Fibroblast of the aortic adventitia (primary cell): Measurements from ENCODE around the gene ATXN7L3. TPM values are rescaled to one million over a fixed set of nuclear protein-coding genes. Genes with fewer than 3 reads are reported as not detected.
"Not testable (repeated sequence)": the region's sequence is repeated elsewhere in the genome, so short reads cannot be mapped to it uniquely, and the experiment has no call there.

Experiments
- DNase-seq: peaks from one replicate; pipeline ENCODE4 v3.0.0-alpha.2; 2010; ENCODE audit warnings: low read depth
- H3K4me3 ChIP-seq: 2 replicates; pipeline ENCODE4 v1.5.1; 2011; ENCODE audit warnings: low read depth, mild to moderate bottlenecking, control low read depth, low read length, moderate library complexity
- total RNA-seq: library from RNA; depleted of rRNA; stranded (reverse); fragments of >200 nt; gene quantifications from 2 replicates; pipeline ENCODE4 v1.2.3, GENCODE V29; 2012; ENCODE audit warnings: low replicate concordance
- TF ChIP-seq, protein P1 (sequence below): IDR thresholded peaks from 2 replicates; pipeline ENCODE4 v1.5.1; 2011; ENCODE audit warnings: mild to moderate bottlenecking, low read length, control low read depth, inconsistent platforms; ENCODE audit not compliant: insufficient read depth

Gene ATXN7L3
- total RNA-seq, result 36.6 and 108 TPM in 2 replicates

DNA sequence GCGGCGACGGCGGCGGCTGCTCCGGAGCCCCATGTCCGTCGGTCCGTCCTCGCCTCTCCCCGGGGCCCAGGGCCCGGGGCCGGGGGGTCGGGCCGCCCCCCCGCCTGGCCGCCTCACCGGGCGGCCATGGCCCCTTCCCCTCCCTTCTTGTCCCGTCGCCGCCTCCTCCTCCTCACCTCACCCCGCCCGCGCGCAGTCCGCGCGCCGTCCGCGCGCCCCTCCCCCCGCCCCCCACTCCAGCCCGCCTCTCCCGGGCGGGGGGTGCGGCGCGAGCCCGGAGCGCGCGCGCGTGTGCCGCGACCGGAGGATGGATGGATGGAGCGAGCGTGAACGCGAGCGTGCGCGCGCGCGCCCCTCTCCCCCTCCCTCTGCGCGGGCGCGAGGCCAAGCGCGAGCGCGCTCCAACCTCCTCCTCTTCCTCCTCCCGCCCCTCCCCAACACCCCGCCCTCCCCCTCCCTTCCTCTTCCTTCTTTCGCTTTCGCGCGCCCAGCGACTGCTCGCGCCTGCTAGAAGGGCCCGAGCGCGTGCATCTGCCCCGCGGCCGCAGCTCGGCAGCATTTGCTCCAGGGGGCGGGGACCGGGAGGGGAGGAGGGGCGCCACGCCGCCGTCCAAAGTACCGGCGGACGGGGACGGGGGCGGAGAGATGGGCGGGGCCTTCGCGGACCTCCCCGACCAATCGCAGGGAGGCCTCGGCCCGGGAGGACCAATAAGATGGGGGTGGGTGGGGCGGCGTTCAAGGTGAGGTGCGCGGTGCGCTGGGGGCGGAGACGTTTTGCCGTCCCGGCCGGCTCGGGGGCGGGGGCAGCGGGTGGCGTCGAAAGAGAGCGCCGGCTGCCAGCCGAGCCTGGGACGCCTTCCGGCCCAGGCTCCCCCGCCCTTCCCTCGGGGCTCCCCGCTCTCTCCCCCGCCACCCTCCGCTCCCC, at the start of gene ATXN7L3:
TSS of gene ATXN7L3 (minus strand) at position 332 of the 925 bp plus-strand sequence. CDS start 1,814 bp downstream, outside the sequence.
- peak within 1 kb of the TSS; percentile 76 for H3K4me3 ChIP-seq
- TF ChIP-seq, protein P1, sequence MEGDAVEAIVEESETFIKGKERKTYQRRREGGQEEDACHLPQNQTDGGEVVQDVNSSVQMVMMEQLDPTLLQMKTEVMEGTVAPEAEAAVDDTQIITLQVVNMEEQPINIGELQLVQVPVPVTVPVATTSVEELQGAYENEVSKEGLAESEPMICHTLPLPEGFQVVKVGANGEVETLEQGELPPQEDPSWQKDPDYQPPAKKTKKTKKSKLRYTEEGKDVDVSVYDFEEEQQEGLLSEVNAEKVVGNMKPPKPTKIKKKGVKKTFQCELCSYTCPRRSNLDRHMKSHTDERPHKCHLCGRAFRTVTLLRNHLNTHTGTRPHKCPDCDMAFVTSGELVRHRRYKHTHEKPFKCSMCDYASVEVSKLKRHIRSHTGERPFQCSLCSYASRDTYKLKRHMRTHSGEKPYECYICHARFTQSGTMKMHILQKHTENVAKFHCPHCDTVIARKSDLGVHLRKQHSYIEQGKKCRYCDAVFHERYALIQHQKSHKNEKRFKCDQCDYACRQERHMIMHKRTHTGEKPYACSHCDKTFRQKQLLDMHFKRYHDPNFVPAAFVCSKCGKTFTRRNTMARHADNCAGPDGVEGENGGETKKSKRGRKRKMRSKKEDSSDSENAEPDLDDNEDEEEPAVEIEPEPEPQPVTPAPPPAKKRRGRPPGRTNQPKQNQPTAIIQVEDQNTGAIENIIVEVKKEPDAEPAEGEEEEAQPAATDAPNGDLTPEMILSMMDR, result no peak
- peak; percentile 97 for DNase-seq

- no peak for DNase-seq
- no peak overlapping the region for H3K4me3 ChIP-seq
- TF ChIP-seq, protein P1, result no peak
These were observed 48.4 kb upstream of the ATXN7L3 start for GRCh38 chr17:44247876-44248736.

DNA sequence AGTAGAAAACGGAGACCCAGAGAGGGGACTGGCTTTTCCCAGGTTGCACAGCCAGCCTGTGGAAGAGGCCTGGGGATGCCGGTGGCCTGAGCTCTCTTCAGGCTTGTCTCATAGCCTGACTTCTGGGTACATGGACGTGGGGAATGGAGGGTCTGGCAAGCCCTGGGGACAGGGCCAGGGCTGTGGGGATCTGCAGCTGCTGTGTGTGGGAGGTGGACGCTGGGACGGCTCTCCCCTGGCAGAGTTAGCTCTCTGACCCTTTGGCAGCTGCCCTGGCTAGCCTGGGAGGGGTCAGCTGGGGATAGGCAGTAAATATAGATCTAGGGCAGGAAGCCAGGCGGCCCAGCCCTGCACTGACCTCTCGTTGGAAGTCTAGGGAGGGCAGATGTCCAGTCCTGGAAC, 47.8 kb upstream of the ATXN7L3 start:
- DNase-seq, result no peak
- H3K4me3 ChIP-seq, result no peak overlapping the region
- TF ChIP-seq, protein P1, result no peak

GRCh38 chr17:44241106-44241624, 41.5 kb upstream of the ATXN7L3 start:
- no peak overlapping the region for H3K4me3 ChIP-seq
- TF ChIP-seq, protein P1, result no peak
- no peak for DNase-seq

DNA sequence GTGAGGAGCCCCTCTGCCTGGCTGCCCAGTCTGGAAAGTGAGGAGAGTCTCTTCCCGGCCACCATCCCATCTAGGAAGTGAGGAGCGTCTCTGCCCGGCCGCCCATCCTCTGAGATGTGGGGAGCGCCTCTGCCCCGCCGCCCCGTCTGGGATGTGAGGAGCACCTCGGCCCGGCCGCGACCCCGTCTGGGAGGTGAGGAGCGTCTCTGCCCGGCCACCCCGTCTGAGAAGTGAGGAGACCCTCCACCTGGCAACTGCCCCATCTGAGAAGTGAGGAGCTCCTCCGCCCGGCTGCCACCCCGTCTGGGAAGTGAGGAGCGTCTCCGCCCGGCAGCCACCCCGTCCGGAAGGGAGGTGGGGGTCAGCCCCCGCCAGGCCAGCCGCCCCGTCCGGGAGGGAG, 38.2 kb upstream of the ATXN7L3 start:
- not testable (repeated sequence) for DNase-seq, H3K4me3 ChIP-seq

- no peak for DNase-seq
- TF ChIP-seq, protein P1, result no peak
- H3K4me3 ChIP-seq, result no peak overlapping the region
These were observed 36.8 kb upstream of the ATXN7L3 start for GRCh38 chr17:44236444-44236991.
